Spleen (tissue), 11 donors: Measurements from ENCODE around the gene CSRP1. TPM values are rescaled to one million over a fixed set of nuclear protein-coding genes. Genes with fewer than 3 reads are reported as not detected.

ENCODE experiments used
- DNase-seq: peaks from one replicate; pipeline ENCODE4 v3.0.0-alpha.2; 2020
- H3K27ac ChIP-seq, 8 donors: fragments of 200-600 bp; sonication (generic) in 7 of 8; 1 replicate in 4 of 8; 2 replicates in 4 of 8; pipeline versions ENCODE4 v1.5.0 to v1.8.0; 2016 to 2021; ENCODE audit warnings: inconsistent platforms in 4 of 8, mild to moderate bottlenecking in 4 of 8, moderate library complexity in 1 of 8
- H3K27me3 ChIP-seq, 7 donors: fragments of 200-600 bp; sonication (generic) in 6 of 7; replicated peaks in 1 of 7; 1 replicate in 4 of 7; 2 replicates in 3 of 7; pipeline versions ENCODE4 v1.5.0 to v1.8.0; 2016 to 2021; ENCODE audit warnings: inconsistent platforms in 3 of 7, mild to moderate bottlenecking in 1 of 7
- H3K36me3 ChIP-seq, 6 donors: fragments of 200-600 bp; sonication (generic) in 5 of 6; 1 replicate in 4 of 6; 2 replicates in 2 of 6; pipeline versions ENCODE4 v1.5.0 to v1.8.0; 2016 to 2021; ENCODE audit warnings: inconsistent platforms in 2 of 6
- H3K4me1 ChIP-seq, 6 donors: fragments of 200-600 bp; sonication (generic) in 5 of 6; 1 replicate in 3 of 6; 2 replicates in 3 of 6; pipeline versions ENCODE4 v1.5.0 to v1.8.0; 2016 to 2021; ENCODE audit warnings: inconsistent platforms in 3 of 6
- H3K4me3 ChIP-seq, 8 donors: fragments of 200-600 bp; sonication (generic) in 7 of 8; 1 replicate in 4 of 8; 2 replicates in 4 of 8; pipeline versions ENCODE4 v1.5.0 to v1.8.0; 2016 to 2021; ENCODE audit warnings: inconsistent platforms in 4 of 8, mild to moderate bottlenecking in 4 of 8, moderate library complexity in 2 of 8
- H3K9me3 ChIP-seq, 8 donors: fragments of 200-600 bp; sonication (generic) in 7 of 8; 1 replicate in 4 of 8; 2 replicates in 4 of 8; pipeline versions ENCODE4 v1.5.0 to v1.8.0; 2016 to 2021; ENCODE audit warnings: inconsistent platforms in 4 of 8
- CTCF ChIP-seq, 11 experiments: fragments of 200-600 bp in 7 of 11; fragments of 450-650 bp in 4 of 11; sonication (generic) in 4 of 11; IDR thresholded peaks in 8 of 11; conservative IDR thresholded peaks in 3 of 11; 1 replicate in 7 of 11; 2 replicates in 4 of 11; pipeline versions ENCODE4 v1.4.0 to v1.8.0; 2016 to 2021; ENCODE audit warnings: antibody characterized with exemption in 11 of 11, inconsistent platforms in 4 of 11, mild to moderate bottlenecking in 1 of 11
- POLR2A ChIP-seq, 3 donors: fragments of 450-650 bp; IDR thresholded peaks; one replicate each; pipeline ENCODE4 v1.5.1; 2017; ENCODE audit warnings: antibody characterized with exemption in 3 of 3, mild to moderate bottlenecking in 1 of 3
- POLR2AphosphoS5 ChIP-seq, 3 donors: sonication (generic); formaldehyde crosslinking; IDR thresholded peaks; one replicate each; pipeline ENCODE4 v1.5.1; 2017; ENCODE audit warnings: antibody characterized with exemption in 3 of 3
- WGBS, 5 donors: extraction: QIAGEN DNeasy Blood & Tissue Kit in 3 of 5; methylation state at CpG; one replicate each; pipeline versions ENCODE4 v1.1.5 to v1.1.7; 2013 to 2018; 5-methylcytosine and 5-hydroxymethylcytosine counted together
- intact Hi-C: fragments of 100-400 bp; cut with DNase I; formaldehyde crosslinking; loops from one replicate; pipeline ENCODE4 v1.15.0; 2023; ENCODE audit warnings: low total_unique reads
- polyA plus RNA-seq, 3 donors: library from polyadenylated mRNA; stranded (reverse); fragments of 200-250 nt; gene quantifications; one replicate each; pipeline ENCODE4 v1.2.1, GENCODE V29; 2013
- total RNA-seq, 7 donors: library from RNA; depleted of rRNA in 3 of 7; stranded (reverse); fragments of >200 nt in 3 of 7; fragmentation: NEBNext Ultra II Directional in 4 of 7; extraction: Animal tissue kit (Norgen Biotek cat#: 25700) in 4 of 7; gene quantifications; one replicate each; pipeline versions ENCODE4 v1.1.0 to v1.2.1, GENCODE V29; 2016 to 2021
- donor health status: healthy with polysubstance abuse.
- donor health status: DM: no; HTN: no; CAD: no; lungs with moderate emphysema.
- donor health status: DM: no; HTN: no; CAD: no.
- donor health status: Bipolar disorder and iron deficiency.
- donor health status: healthy.
- donor health status: DM: no; HTN: no; CAD: no.
- donor health status: DM: yes; HTN: yes; CAD: no.

The CSRP1 gene
- total and polyA plus RNA-seq, 10 donors, result 67.1 to 360 (median 182) TPM

DNA sequence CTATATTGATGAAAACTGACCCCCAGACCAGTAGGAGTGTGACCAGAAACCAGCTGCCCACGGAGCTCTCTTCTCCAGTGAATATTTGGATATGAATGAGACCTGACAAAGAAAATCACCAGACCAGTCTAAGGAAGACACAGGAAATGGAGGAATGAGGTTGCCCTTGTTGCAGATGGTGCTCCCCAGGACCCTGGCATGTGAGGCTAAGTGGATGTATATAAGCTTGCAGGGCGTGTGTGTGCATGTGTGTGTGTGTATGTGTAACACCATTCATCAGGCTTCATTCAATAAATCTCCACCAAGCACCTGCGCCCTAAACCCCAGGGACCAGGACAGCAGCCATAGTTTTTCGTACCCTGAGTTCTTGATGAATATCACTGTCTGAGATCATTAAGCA, 52.3 kb downstream of the CSRP1 start:
- intact Hi-C loops, result no loop called here
- WGBS, 5 donors, result 82 to 88% (median 83%) methylated on average over 4 of the region's 4 CpGs
- no peak for DNase-seq
- peaks cover 0 to 33% (median 16%) of the 10 kb centered on the region in 6 donors for H3K4me1 ChIP-seq
- H3K36me3 ChIP-seq, result no peaks in the 10 kb centered on the region
- H3K9me3 ChIP-seq, result no peaks in the 10 kb centered on the region
- H3K4me3 ChIP-seq, result no peak overlapping the region
- TF ChIP-seq POLR2A (IDR thresholded peaks at IDR 0.05), result no peak
- no peak for TF ChIP-seq POLR2AphosphoS5 (IDR thresholded peaks at IDR 0.05)
- TF ChIP-seq CTCF (IDR thresholded peaks at IDR 0.05 in 8 of 11, conservative IDR thresholded peaks at IDR 0.05 in 3 of 11), result no peak
- H3K27ac ChIP-seq, result no peak overlapping the region
- peaks cover 0 to 15% (median 0%) of the 10 kb centered on the region in 7 donors for H3K27me3 ChIP-seq

GRCh38 chr1:201452866-201453265, 54.1 kb downstream of the CSRP1 start:
- H3K27ac ChIP-seq, result no peak overlapping the region
- TF ChIP-seq POLR2A (IDR thresholded peaks at IDR 0.05) (no peak), CTCF (IDR thresholded peaks at IDR 0.05 in 8 of 11, conservative IDR thresholded peaks at IDR 0.05 in 3 of 11) (no peak), POLR2AphosphoS5 (IDR thresholded peaks at IDR 0.05) (no peak)
- intact Hi-C loops, result no loop called here
- H3K36me3 ChIP-seq, result no peaks in the 10 kb centered on the region
- H3K9me3 ChIP-seq, result no peaks in the 10 kb centered on the region
- DNase-seq, result no peak
- H3K4me1 ChIP-seq, result peaks cover 0 to 45% (median 23%) of the 10 kb centered on the region in 6 donors
- WGBS, 5 donors, result 55 to 89% (median 70%) methylated on average over 4 of the region's 4 CpGs
- no peak overlapping the region for H3K4me3 ChIP-seq
- peaks cover 0 to 15% (median 0%) of the 10 kb centered on the region in 7 donors for H3K27me3 ChIP-seq

DNA sequence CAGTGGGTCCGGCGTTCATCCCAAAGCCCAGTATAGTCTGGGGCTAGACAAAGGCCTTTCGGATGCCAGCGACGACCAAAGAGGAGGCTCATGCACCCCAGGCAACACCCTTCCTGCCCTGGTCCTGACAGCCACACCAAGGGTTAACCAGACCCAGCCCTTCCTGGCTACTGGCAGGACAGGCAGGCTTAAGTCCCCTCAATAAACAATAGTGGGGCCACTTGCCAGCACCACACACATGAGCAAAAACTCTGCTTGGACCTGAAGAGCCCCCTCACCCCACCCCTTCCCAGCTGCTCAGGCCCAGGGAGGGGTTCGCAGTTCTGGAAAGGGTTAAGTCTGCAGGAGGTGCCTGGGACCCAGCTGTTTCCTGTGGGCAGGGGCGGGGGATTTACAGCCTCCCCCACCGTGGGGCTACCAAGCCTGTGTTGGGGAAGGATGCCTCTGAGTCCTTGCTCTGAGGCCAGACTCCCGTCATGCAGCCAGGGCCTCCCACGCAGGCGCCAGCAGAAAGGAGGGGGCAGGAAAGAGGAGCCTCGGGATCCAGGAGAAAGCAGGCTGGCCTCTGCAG, 56.1 kb downstream of the CSRP1 start:
- peak overlapping the region in 7 of 8 donors; percentile 25 to 66 (median 46) for H3K27ac ChIP-seq
- TF ChIP-seq POLR2AphosphoS5 (IDR thresholded peaks at IDR 0.05) (peak; percentile 17 to 70 (median 62)), CTCF (IDR thresholded peaks at IDR 0.05 in 8 of 11, conservative IDR thresholded peaks at IDR 0.05 in 3 of 11) (no peak)
- H3K4me3 ChIP-seq, result no peak overlapping the region
- peaks cover 0 to 15% (median 0%) of the 10 kb centered on the region in 7 donors for H3K27me3 ChIP-seq
- peaks cover 0 to 44% (median 24%) of the 10 kb centered on the region in 6 donors for H3K4me1 ChIP-seq
- DNase-seq, result no peak
- H3K9me3 ChIP-seq, result no peaks in the 10 kb centered on the region
- H3K36me3 ChIP-seq, result no peaks in the 10 kb centered on the region
- intact Hi-C loops, result no loop called here
- WGBS, 5 donors, result 11 to 28% (median 21%) methylated on average over 8 to 12 of the region's 12 CpGs

DNA sequence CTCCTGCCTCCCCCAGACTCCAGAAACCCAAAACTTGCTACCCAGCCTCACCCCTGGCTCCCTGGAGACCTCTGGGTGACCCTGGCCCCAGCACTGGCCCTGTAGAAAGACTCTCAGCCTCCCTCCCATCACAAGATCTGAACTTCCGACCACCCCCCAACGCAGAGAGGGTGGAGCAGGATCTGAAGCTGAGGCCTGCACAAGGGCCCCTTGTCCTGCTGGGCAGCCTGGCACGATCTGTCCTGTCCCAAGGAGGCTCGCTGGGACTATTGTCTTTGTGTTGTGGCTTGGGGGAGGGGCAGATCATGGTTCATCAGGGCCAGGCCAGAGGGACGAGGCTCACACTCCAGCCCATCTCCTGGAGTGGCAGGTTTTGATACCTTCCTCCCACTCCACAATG, 57.9 kb downstream of the CSRP1 start:
- Histone ChIP-seq H3K4me1 (peaks cover 0 to 44% (median 24%) of the 10 kb centered on the region in 6 donors), H3K4me3 (no peak overlapping the region), H3K27me3 (peaks cover 0 to 15% (median 0%) of the 10 kb centered on the region in 7 donors), H3K27ac (peak overlapping the region in 2 of 8 donors; percentile 32 to 37), H3K9me3 (no peaks in the 10 kb centered on the region), H3K36me3 (no peaks in the 10 kb centered on the region)
- DNase-seq, result no peak
- TF ChIP-seq POLR2A (IDR thresholded peaks at IDR 0.05), result no peak
- no peak for TF ChIP-seq POLR2AphosphoS5 (IDR thresholded peaks at IDR 0.05)
- TF ChIP-seq CTCF (IDR thresholded peaks at IDR 0.05 in 8 of 11, conservative IDR thresholded peaks at IDR 0.05 in 3 of 11), result no peak
- 67 to 82% (median 76%) methylated on average over 5 of the region's 5 CpGs; no CpG with 5 or more reads in 1 of the 5 donors for WGBS, 5 donors
- intact Hi-C loops, result loop anchor here (10.0 kb wide), 1 partner anchor 66 kb away; no protein-coding TSS in a partner anchor
